Measurements from ENCODE around the gene HARS1.
"Not testable (repeated sequence)": the region's sequence is repeated elsewhere in the genome, so short reads cannot be mapped to it uniquely, and the experiment has no call there.

Gene HARS1

GRCh38 chr5:140674629-140675028 lies 16.5 kb downstream of the HARS1 start:
- DNase-seq (ENCODE audit: low read depth, low spot score), result no peak

GRCh38 chr5:140674211-140674610 lies 17.0 kb downstream of the HARS1 start:
- DNase-seq (ENCODE audit: low read depth, low spot score), result no peak

- DNase-seq (ENCODE audit: low read depth, low spot score), result no peak
These were observed 17.8 kb downstream of the HARS1 start, which contains the start of gene DND1 for GRCh38 chr5:140673187-140673976. TSS of gene DND1 (minus strand) at chr5:140673576. CDS start at chr5:140673542, 34 bp downstream.

GRCh38 chr5:140672455-140673186 lies 18.5 kb downstream of the HARS1 start:
- no peak for DNase-seq (ENCODE audit: low read depth, low spot score)

- no peak for DNase-seq (ENCODE audit: low read depth, low spot score)
These were observed 19.6 kb downstream of the HARS1 start for GRCh38 chr5:140671472-140672125.

GRCh38 chr5:140671035-140671434 lies 20.1 kb downstream of the HARS1 start:
- DNase-seq (ENCODE audit: low read depth, low spot score), result not testable (repeated sequence)

GRCh38 chr5:140664359-140665119 lies 26.6 kb downstream of the HARS1 start, which contains the start of gene WDR55:
TSS of gene WDR55 (plus strand) at chr5:140664904. CDS start at chr5:140664913, 9 bp downstream.
- peak; percentile 64 for DNase-seq (ENCODE audit: low read depth, low spot score)

GRCh38 chr5:140664030-140664358 lies 27.2 kb downstream of the HARS1 start:
- DNase-seq (ENCODE audit: low read depth, low spot score), result no peak

- DNase-seq (ENCODE audit: low read depth, low spot score), result not testable (repeated sequence)
These were observed 30.8 kb downstream of the HARS1 start for GRCh38 chr5:140660371-140660770.

- no peak for DNase-seq (ENCODE audit: low read depth, low spot score)
These were observed 32.3 kb downstream of the HARS1 start for GRCh38 chr5:140658870-140659269.

- DNase-seq (ENCODE audit: low read depth, low spot score), result no peak
These were observed 44.1 kb downstream of the HARS1 start for GRCh38 chr5:140647042-140647419.

- DNase-seq (ENCODE audit: low read depth, low spot score), result no peak
These were observed 48.5 kb downstream of the HARS1 start for GRCh38 chr5:140642718-140643117.

- DNase-seq (ENCODE audit: low read depth, low spot score), result no peak
These were observed 49.5 kb downstream of the HARS1 start for GRCh38 chr5:140641716-140642115.

GRCh38 chr5:140639148-140639981 lies 51.8 kb downstream of the HARS1 start, which contains the start of gene TMCO6:
TSS of gene TMCO6 (plus strand) at chr5:140639451. CDS start at chr5:140639528, 77 bp downstream.
- peak; percentile 67 for DNase-seq (ENCODE audit: low read depth, low spot score)

- not testable (repeated sequence) for DNase-seq (ENCODE audit: low read depth, low spot score)
These were observed 52.3 kb downstream of the HARS1 start for GRCh38 chr5:140638898-140639147.

GRCh38 chr5:140637371-140638100 lies 53.6 kb downstream of the HARS1 start:
- no peak for DNase-seq (ENCODE audit: low read depth, low spot score)

- no peak for DNase-seq (ENCODE audit: low read depth, low spot score)
These were observed 55.6 kb downstream of the HARS1 start for GRCh38 chr5:140635291-140636257.

GRCh38 chr5:140634103-140634502 lies 57.1 kb downstream of the HARS1 start:
- DNase-seq (ENCODE audit: low read depth, low spot score), result no peak

- DNase-seq (ENCODE audit: low read depth, low spot score), result no peak
These were observed 57.7 kb downstream of the HARS1 start for GRCh38 chr5:140633501-140633900.

Data from smooth muscle cell of the brain vasculature (primary cell).